Thyroid gland (tissue), 4 donors: ENCODE data around the gene SMG9. TPM values are rescaled to one million over a fixed set of nuclear protein-coding genes. Genes with fewer than 3 reads are reported as not detected.

Experiments used
- DNase-seq, 2 donors: peaks; one replicate each; pipeline ENCODE4 v3.0.0-alpha.2; 2019
- H3K27ac ChIP-seq, 3 donors: fragments of 200-600 bp; sonication (generic); 1 replicate in 2 of 3; 2 replicates in 1 of 3; pipeline ENCODE4 v1.5.1; 2016 to 2019; ENCODE audit warnings: mild to moderate bottlenecking in 1 of 3, moderate library complexity in 1 of 3
- H3K27me3 ChIP-seq: fragments of 200-600 bp; sonication (generic); one replicate; pipeline ENCODE4 v1.5.1; 2019
- H3K36me3 ChIP-seq, 2 donors: fragments of 200-600 bp; sonication (generic); one replicate each; pipeline ENCODE4 v1.5.1; 2016 to 2019
- H3K4me1 ChIP-seq, 2 donors: fragments of 200-600 bp; sonication (generic); one replicate each; pipeline ENCODE4 v1.5.1; 2017 to 2019
- H3K4me3 ChIP-seq, 3 donors: fragments of 200-600 bp; sonication (generic); replicated peaks in 1 of 3; 1 replicate in 2 of 3; 2 replicates in 1 of 3; pipeline ENCODE4 v1.5.1; 2016; ENCODE audit warnings: mild to moderate bottlenecking in 1 of 3
- H3K9me3 ChIP-seq: fragments of 200-600 bp; sonication (generic); one replicate; pipeline ENCODE4 v1.5.1; 2017
- POLR2A ChIP-seq, 2 donors: fragments of 450-650 bp; IDR thresholded peaks; one replicate each; pipeline ENCODE4 v1.6.1; 2017; ENCODE audit warnings: antibody characterized with exemption in 2 of 2, mild to moderate bottlenecking in 2 of 2, moderate library complexity in 1 of 2
- WGBS, 2 donors: methylation state at CpG; one replicate each; pipeline ENCODE4 v1.1.5; 2017; 5-methylcytosine and 5-hydroxymethylcytosine counted together
- intact Hi-C: fragments of 100-400 bp; cut with DNase I; formaldehyde crosslinking; loops from one replicate; pipeline ENCODE4 v1.15.1; 2023
- total RNA-seq, 4 donors: library from RNA; depleted of rRNA; stranded (reverse); fragments of >200 nt; gene quantifications; one replicate each; pipeline ENCODE4 v1.2.3, GENCODE V29; 2016
- TF ChIP-seq, protein P1 (sequence below), 6 experiments: fragments of 200-600 bp in 3 of 6; fragments of 450-650 bp in 3 of 6; sonication (generic) in 3 of 6; IDR thresholded peaks; one replicate each; pipeline ENCODE4 v1.5.1; 2016 to 2019; ENCODE audit warnings: antibody characterized with exemption in 6 of 6, mild to moderate bottlenecking in 2 of 6, inconsistent platforms in 1 of 6, moderate library complexity in 1 of 6

The SMG9 gene
- total RNA-seq, 4 donors from 2014 or later = 15.5 to 34.4 (median 18.8) TPM

DNA sequence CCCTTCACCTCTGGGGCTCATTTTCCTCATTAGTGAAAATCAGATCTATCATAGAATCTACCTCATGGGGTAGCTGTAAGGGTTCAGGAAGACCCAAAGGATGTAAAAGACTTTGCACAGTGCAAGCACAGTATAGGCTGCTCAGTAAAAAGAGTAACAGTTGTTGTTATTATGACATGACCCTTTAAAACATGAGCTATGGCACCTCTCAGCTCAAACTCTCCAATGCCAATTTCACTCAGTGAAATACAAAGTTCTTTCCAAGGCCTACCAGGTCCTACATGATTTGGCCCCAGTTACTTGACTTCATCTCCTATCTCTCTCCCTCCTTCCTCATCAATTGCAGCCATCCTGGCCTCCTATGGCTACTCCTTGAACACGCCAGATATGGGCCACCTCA lies 4.9 kb downstream of the SMG9 start:
- no peak overlapping the region for H3K4me3 ChIP-seq
- intact Hi-C loops = loop anchor here (5.0 kb wide), 1 partner anchor 32 kb away; the partner anchor contains the start of gene KCNN4
- no peaks in the 10 kb centered on the region for H3K27me3 ChIP-seq
- H3K4me1 ChIP-seq = peaks cover 11 to 13% of the 10 kb centered on the region in 2 donors
- H3K9me3 ChIP-seq = no peaks in the 10 kb centered on the region
- H3K36me3 ChIP-seq = peaks cover 40 to 41% of the 10 kb centered on the region in 2 donors
- WGBS, 2 donors = 91 to 100% methylated on average over 1 of the region's 1 CpG
- H3K27ac ChIP-seq = no peak overlapping the region
- DNase-seq = no peak
- no peak for TF ChIP-seq POLR2A (IDR thresholded peaks at IDR 0.05)
- TF ChIP-seq, protein P1, sequence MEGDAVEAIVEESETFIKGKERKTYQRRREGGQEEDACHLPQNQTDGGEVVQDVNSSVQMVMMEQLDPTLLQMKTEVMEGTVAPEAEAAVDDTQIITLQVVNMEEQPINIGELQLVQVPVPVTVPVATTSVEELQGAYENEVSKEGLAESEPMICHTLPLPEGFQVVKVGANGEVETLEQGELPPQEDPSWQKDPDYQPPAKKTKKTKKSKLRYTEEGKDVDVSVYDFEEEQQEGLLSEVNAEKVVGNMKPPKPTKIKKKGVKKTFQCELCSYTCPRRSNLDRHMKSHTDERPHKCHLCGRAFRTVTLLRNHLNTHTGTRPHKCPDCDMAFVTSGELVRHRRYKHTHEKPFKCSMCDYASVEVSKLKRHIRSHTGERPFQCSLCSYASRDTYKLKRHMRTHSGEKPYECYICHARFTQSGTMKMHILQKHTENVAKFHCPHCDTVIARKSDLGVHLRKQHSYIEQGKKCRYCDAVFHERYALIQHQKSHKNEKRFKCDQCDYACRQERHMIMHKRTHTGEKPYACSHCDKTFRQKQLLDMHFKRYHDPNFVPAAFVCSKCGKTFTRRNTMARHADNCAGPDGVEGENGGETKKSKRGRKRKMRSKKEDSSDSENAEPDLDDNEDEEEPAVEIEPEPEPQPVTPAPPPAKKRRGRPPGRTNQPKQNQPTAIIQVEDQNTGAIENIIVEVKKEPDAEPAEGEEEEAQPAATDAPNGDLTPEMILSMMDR (IDR thresholded peaks at IDR 0.05) = no peak

DNA sequence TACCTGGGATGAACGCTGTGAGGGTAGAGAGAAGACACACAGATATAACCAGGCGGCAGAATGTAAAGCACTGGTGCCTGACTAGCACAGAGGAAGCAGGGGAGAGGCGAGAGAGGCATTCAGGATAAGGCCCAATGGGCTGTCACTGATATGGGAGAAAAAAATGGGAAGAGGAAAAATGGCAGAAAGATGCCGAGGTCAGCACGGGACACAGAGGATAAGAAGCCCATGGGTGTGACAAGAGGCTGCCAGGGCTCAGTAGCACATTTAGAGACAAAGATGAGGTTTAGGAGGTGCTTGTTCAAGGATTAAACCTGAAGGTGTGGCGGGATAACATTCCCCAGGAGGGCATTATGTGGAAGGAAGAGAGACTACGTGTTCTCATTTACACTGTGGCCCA lies 5.6 kb downstream of the SMG9 start:
- Histone ChIP-seq H3K27me3 (no peaks in the 10 kb centered on the region), H3K4me3 (no peak overlapping the region), H3K27ac (no peak overlapping the region), H3K9me3 (no peaks in the 10 kb centered on the region), H3K4me1 (peaks cover 11 to 13% of the 10 kb centered on the region in 2 donors), H3K36me3 (peaks cover 40 to 46% of the 10 kb centered on the region in 2 donors)
- WGBS, 2 donors = 87 to 89% methylated on average over 7 of the region's 7 CpGs
- intact Hi-C loops = loop anchor here (5.0 kb wide), 1 partner anchor 33 kb away; the partner anchor contains the start of gene KCNN4
- no peak for TF ChIP-seq POLR2A (IDR thresholded peaks at IDR 0.05)
- TF ChIP-seq, protein P1 (IDR thresholded peaks at IDR 0.05) = no peak
- DNase-seq = no peak

DNA sequence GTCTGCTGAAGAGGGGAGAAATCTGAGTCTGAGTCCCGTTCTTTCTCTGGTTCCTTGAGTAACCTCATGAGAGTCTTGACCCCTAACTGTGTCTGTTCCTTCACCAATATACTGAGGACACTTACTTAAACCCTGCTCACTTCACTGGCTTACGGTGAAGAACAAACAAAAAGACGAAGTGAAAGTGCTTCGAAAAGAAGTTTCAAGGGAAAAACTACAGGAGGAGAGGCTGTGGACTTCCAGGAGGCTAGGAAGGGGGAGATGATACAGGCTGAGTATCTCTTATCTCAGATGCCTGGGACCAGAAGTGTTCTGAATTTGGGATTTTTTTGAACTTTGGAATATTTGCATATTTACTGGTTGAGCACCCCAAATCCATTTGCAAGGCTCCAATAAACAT lies 6.1 kb downstream of the SMG9 start:
- DNase-seq = no peak
- Histone ChIP-seq H3K36me3 (peaks cover 40 to 51% of the 10 kb centered on the region in 2 donors), H3K27ac (no peak overlapping the region), H3K9me3 (no peaks in the 10 kb centered on the region), H3K4me3 (no peak overlapping the region), H3K27me3 (no peaks in the 10 kb centered on the region), H3K4me1 (peaks cover 8 to 9% of the 10 kb centered on the region in 2 donors)
- TF ChIP-seq, protein P1 (IDR thresholded peaks at IDR 0.05) = no peak
- no peak for TF ChIP-seq POLR2A (IDR thresholded peaks at IDR 0.05)
- intact Hi-C loops = loop anchor here (5.0 kb wide), 1 partner anchor 34 kb away; the partner anchor contains the start of gene KCNN4
- 77 to 79% methylated on average over 4 of the region's 4 CpGs for WGBS, 2 donors

DNA sequence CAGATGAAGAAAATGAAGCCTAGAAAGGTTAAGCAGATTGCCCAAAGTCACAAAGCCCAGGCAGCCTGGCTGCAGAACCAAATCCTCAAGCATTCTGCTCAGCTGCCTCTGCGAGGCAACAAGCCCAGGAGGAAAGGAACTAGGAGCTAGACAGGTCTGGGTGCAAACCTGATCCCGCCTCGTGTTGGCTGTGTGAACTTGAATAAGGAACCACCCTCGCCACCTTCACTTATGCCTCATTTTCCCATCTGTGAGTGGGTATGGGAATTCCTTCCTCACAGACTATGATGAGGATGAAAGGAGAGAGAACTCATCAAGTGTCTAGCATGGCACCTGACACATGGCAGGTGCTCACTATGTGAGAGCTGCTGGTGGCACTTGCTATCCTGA lies 6.6 kb downstream of the SMG9 start:
- Histone ChIP-seq H3K36me3 (peaks cover 40 to 53% of the 10 kb centered on the region in 2 donors), H3K9me3 (no peaks in the 10 kb centered on the region), H3K27ac (no peak overlapping the region), H3K4me3 (no peak overlapping the region), H3K4me1 (peaks cover 3 to 4% of the 10 kb centered on the region in 2 donors), H3K27me3 (no peaks in the 10 kb centered on the region)
- DNase-seq = no peak
- intact Hi-C loops = loop anchor here (5.0 kb wide), 1 partner anchor 34 kb away; the partner anchor contains the start of gene KCNN4
- WGBS, 2 donors = 87 to 90% methylated on average over 4 of the region's 4 CpGs
- no peak for TF ChIP-seq POLR2A (IDR thresholded peaks at IDR 0.05)
- TF ChIP-seq, protein P1 (IDR thresholded peaks at IDR 0.05) = no peak

DNA sequence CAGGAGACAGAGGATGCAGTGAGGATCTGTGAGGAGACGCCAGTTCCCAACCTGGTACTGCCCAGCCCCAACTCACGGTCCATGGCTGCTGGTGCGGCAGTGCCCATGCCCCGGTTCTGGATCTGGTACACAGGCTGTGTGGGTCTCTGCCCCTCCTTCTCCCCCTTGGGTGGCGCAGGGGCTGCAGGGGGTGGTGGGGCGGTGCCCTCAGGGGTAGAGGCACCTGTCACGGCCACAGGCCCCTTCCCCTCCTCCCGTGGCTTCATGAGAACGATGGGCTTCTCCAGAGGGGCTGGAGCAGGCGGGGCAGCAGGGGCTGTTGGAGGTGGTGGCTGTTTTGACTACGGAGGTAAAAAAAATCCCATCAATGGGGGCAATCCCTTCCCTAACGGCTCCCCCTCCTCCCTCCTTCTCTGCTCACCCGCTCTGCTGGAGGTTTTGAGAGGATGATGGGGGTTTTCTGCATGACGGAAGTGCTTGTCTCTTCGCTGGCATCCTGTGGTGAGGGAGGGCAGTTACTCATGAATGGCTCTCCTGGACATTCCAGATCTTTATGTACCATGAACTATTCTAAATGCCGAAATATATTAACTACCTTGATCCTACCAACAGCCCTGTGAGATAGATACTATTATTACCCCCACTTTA lies 7.1 kb downstream of the SMG9 start:
- Histone ChIP-seq H3K27ac (no peak overlapping the region), H3K4me1 (no peaks in the 10 kb centered on the region), H3K9me3 (no peaks in the 10 kb centered on the region), H3K27me3 (no peaks in the 10 kb centered on the region), H3K4me3 (no peak overlapping the region), H3K36me3 (peaks cover 40 to 53% of the 10 kb centered on the region in 2 donors)
- no peak for DNase-seq
- no peak for TF ChIP-seq POLR2A (IDR thresholded peaks at IDR 0.05)
- TF ChIP-seq, protein P1 (IDR thresholded peaks at IDR 0.05) = no peak
- intact Hi-C loops = loop anchor here (5.0 kb wide), 1 partner anchor 35 kb away; the partner anchor contains the start of gene KCNN4
- WGBS, 2 donors = 83 to 84% methylated on average over 8 to 15 of the region's 16 CpGs
